Right lobe of liver (tissue), 6 donors: Measurements from ENCODE around the gene NIPAL1. TPM values are rescaled to one million over a fixed set of nuclear protein-coding genes. Genes with fewer than 3 reads are reported as not detected.

Experiments
- ATAC-seq, 4 donors: fragments of 200-7000 bp; cut with Tn5 transposase; one replicate each; pipeline ENCODE4 v1.9.1; 2020; ENCODE audit warnings: mild to moderate bottlenecking in 4 of 4, moderate library complexity in 4 of 4
- DNase-seq, 3 donors: peaks; one replicate each; pipeline ENCODE4 v3.0.0-alpha.2; 2020
- H3K27ac ChIP-seq, 3 donors: fragments of 200-600 bp; one replicate each; pipeline ENCODE4 v1.8.0; 2022
- H3K27me3 ChIP-seq, 2 donors: fragments of 200-600 bp; one replicate each; pipeline ENCODE4 v1.8.0; 2022
- H3K36me3 ChIP-seq, 4 donors: fragments of 200-600 bp; sonication (generic) in 1 of 4; one replicate each; pipeline versions ENCODE4 v1.5.1 to v1.8.0; 2017 to 2022; ENCODE audit warnings: control low read depth in 1 of 4
- H3K4me1 ChIP-seq, 4 donors: fragments of 200-600 bp; sonication (generic) in 1 of 4; one replicate each; pipeline versions ENCODE4 v1.5.1 to v1.8.0; 2017 to 2022; ENCODE audit warnings: control low read depth in 1 of 4
- H3K4me3 ChIP-seq, 3 donors: fragments of 200-600 bp; one replicate each; pipeline ENCODE4 v1.8.0; 2022
- H3K9me3 ChIP-seq, 4 donors: fragments of 200-600 bp; sonication (generic) in 1 of 4; one replicate each; pipeline versions ENCODE4 v1.5.1 to v1.8.0; 2017 to 2022; ENCODE audit warnings: control low read depth in 1 of 4
- CTCF ChIP-seq, 4 donors: fragments of 200-600 bp in 3 of 4; fragments of 450-650 bp in 1 of 4; IDR thresholded peaks; one replicate each; pipeline versions ENCODE4 v1.5.1 to v1.8.0; 2016 to 2022; ENCODE audit warnings: antibody characterized with exemption in 4 of 4, mild to moderate bottlenecking in 2 of 4
- POLR2A ChIP-seq: fragments of 450-650 bp; IDR thresholded peaks from one replicate; pipeline ENCODE4 v1.6.1; 2017; ENCODE audit warnings: antibody characterized with exemption, mild to moderate bottlenecking
- WGBS: methylation state at CpG from one replicate; pipeline ENCODE4 v1.1.6; 2018; ENCODE audit warnings: low coverage, low lambda C conversion rate; ENCODE audit not compliant: insufficient coverage; ENCODE audit errors: missing lambda C conversion rate; 5-methylcytosine and 5-hydroxymethylcytosine counted together
- intact Hi-C, 2 donors: fragments of 100-400 bp; cut with DNase I; formaldehyde crosslinking; loops; one replicate each; pipeline versions ENCODE4 v1.11.2 to v1.14.1; 2022
- total RNA-seq, 6 experiments: library from RNA; depleted of rRNA in 2 of 6; stranded (reverse); fragments of >200 nt in 2 of 6; fragmentation: NEBNext Ultra II Directional in 3 of 6; extraction: Animal tissue kit (Norgen Biotek cat#: 25700) in 3 of 6; gene quantifications; one replicate each; pipeline versions ENCODE4 v1.1.0 to v1.2.4, GENCODE V29; 2016 to 2023
- donor health status: DM: no; HTN: yes; CAD: no.
- donor health status: DM: no; HTN: no; CAD: no.
- donor health status: DM: no; HTN: no; CAD: no.
- donor health status: DM: no; HTN: yes; CAD: no.
- donor health status: DM: no; HTN: yes; CAD: no.

The NIPAL1 gene
- total RNA-seq, 6 experiments from 2014 or later = 4.8 to 11.9 (median 7.6) TPM

- no peak for DNase-seq
These were observed 63.4 kb downstream of the NIPAL1 start for GRCh38 chr4:48079972-48080391.

DNA sequence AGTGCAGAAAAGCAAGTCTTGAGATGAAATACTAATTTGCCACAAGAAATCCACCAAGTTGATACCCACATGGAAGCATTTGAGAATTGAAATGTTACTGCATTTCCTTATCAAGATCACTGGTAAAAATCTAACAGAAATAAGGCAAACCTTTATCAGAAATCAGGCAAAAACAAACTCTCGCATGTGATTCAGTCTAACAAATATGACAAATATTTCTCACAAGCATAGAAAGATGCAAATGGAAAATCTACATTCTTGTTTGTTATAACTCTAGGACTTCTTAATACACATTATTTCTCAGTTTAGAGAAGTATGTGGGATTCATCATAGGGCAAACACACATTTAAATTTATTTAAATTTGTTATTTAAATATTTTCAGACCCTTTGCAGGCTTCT, 64.6 kb downstream of the NIPAL1 start:
- DNase-seq (no peak), ATAC-seq (no peak)
- Histone ChIP-seq H3K4me1 (no peaks in the 10 kb centered on the region), H3K9me3 (no peaks in the 10 kb centered on the region), H3K4me3 (no peak overlapping the region), H3K27me3 (no peaks in the 10 kb centered on the region), H3K36me3 (no peaks in the 10 kb centered on the region), H3K27ac (no peak overlapping the region)
- intact Hi-C loops = loop anchor here in 1 of 2 donors (10.0 kb wide), 1 partner anchor 66 kb away; the partner anchor contains the start of genes CNGA1 and NIPAL1
- TF ChIP-seq POLR2A (no peak), CTCF (IDR thresholded peaks at IDR 0.05) (no peak)
- whole genome bisulfite sequencing = 62% methylated on average over 1 of the region's 1 CpG

More at GRCh38 chr4:48079972-48080391, 63.4 kb downstream of the NIPAL1 start:
- Histone ChIP-seq H3K4me3 (no peak overlapping the region), H3K27me3 (no peaks in the 10 kb centered on the region), H3K9me3 (no peaks in the 10 kb centered on the region), H3K36me3 (no peaks in the 10 kb centered on the region), H3K27ac (no peak overlapping the region), H3K4me1 (no peaks in the 10 kb centered on the region)
- 93% methylated on average over 3 of the region's 3 CpGs for WGBS
- no peak for ATAC-seq
- no peak for TF ChIP-seq POLR2A
- TF ChIP-seq CTCF (IDR thresholded peaks at IDR 0.05) = no peak
- intact Hi-C loops = loop anchor here in 1 of 2 donors (10.0 kb wide), 1 partner anchor 65 kb away; the partner anchor contains the start of genes CNGA1 and NIPAL1

DNA sequence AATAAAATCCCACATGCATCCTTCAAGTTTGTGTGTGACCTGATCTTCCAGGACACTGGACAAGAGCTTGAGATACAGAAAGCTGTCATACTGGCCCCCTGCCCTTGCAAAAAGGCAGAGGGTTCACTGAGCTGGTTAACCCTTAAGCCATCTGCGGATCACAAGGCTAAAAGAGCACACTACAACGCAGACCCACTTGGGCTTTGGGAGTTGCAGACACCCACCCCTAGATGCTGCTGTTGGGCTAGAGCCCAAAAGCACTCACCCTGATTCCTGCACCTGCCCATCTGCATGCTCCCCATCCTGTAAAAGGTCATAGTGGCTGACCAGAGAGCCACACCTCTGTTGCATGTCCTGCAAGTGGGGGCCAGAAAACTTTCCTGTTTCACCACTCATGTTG, 66.4 kb downstream of the NIPAL1 start:
- Histone ChIP-seq H3K9me3 (no peaks in the 10 kb centered on the region), H3K27me3 (no peaks in the 10 kb centered on the region), H3K36me3 (no peaks in the 10 kb centered on the region), H3K4me1 (no peaks in the 10 kb centered on the region), H3K27ac (no peak overlapping the region), H3K4me3 (no peak overlapping the region)
- intact Hi-C loops = loop anchor here in 1 of 2 donors (10.0 kb wide), 1 partner anchor 68 kb away; the partner anchor contains the start of genes CNGA1 and NIPAL1
- TF ChIP-seq POLR2A (no peak), CTCF (IDR thresholded peaks at IDR 0.05) (no peak)
- no CpG with 5 or more reads among the region's 2 CpGs for WGBS
- DNase-seq (no peak), ATAC-seq (no peak)

DNA sequence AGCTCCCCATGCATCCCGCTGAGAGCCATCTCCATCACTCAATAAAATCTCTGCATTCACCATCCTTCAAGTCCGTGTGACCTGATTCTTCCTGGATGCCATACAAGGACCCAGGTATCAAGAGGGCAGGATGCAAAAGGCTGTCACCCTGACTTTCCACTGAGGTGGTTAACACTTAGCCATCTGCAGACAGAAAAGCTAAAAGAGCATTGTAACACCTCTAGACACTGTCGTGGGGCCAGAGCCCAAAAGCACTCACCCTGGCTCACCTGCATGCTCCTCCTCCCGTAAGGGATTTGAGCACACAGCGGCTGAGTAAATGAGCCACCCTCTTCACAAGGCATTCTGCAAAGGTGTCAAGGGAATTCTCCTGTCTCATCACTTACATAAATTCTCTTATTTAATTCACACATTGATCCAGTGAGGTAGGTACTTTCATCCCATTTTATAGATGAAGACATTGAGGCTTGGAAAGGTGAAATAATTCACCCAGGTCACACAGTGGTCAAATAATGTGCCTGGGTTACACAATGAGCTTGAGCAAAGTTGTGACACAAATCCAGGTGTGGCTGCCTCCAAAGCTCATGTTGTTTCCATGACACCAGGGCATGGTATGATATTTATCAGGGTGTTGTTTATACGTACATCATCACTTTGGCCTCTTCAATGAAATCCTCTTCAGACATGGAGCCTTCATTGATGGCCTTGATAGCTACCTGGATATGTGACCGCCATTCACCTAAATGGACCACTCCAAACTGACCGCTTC, 69.4 kb downstream of the NIPAL1 start:
- WGBS = 61% methylated on average over 7 of the region's 8 CpGs
- Histone ChIP-seq H3K27me3 (no peaks in the 10 kb centered on the region), H3K27ac (no peak overlapping the region), H3K9me3 (no peaks in the 10 kb centered on the region), H3K36me3 (no peaks in the 10 kb centered on the region), H3K4me3 (no peak overlapping the region), H3K4me1 (no peaks in the 10 kb centered on the region)
- DNase-seq (no peak), ATAC-seq (peak in 2 of 4 donors; percentile 47 to 71)
- intact Hi-C loops = loop anchor here in 1 of 2 donors (10.0 kb wide), 1 partner anchor 71 kb away; the partner anchor contains the start of genes CNGA1 and NIPAL1
- TF ChIP-seq POLR2A (no peak), CTCF (IDR thresholded peaks at IDR 0.05) (no peak)

Other genes starting within 250 kb of the NIPAL1 start
- under 1 TPM in 5 of 6 experiments, not detected in 1; 0.12 to 0.44 (median 0.16) TPM for gene CORIN, start 178.7 kb upstream of the NIPAL1 start, total RNA-seq
- 10 to 100 TPM in 2 of 6 experiments, 1 to 10 TPM in 4; 4.9 to 11.0 (median 7.9) TPM for gene NFXL1, start 102.2 kb upstream of the NIPAL1 start, total RNA-seq
- 10 to 100 TPM in 4 of 6 experiments, 1 to 10 TPM in 2; 8.1 to 14.9 (median 11.1) TPM for gene CNGA1, start 91 bp upstream of the NIPAL1 start, total RNA-seq
- 1 to 10 TPM in 5 of 6 experiments, under 1 TPM in 1; 0.62 to 2.5 (median 1.5) TPM for gene TXK, start 117.5 kb downstream of the NIPAL1 start, total RNA-seq